BJ (cell line): ENCODE results near the gene ZNF23. TPM values are rescaled to one million over a fixed set of nuclear protein-coding genes. Genes with fewer than 3 reads are reported as not detected.

Experiments
- CTCF ChIA-PET: fragments of 350-600 bp; formaldehyde crosslinking; extraction: SDS; loops from one replicate; lab custom pipeline; 2021; ENCODE audit warnings: antibody characterized with exemption, inconsistent platforms; lab: Yijun Ruan, JAX
- POLR2A ChIA-PET: fragments of 300-600 bp; sonication (Branson Sonifier 250); formaldehyde crosslinking; extraction: SDS; loops from one replicate; lab custom pipeline; 2021; ENCODE audit warnings: antibody characterized with exemption; lab: Charles Lee
- DNase-seq: peaks from one replicate; pipeline ENCODE4 v3.0.0-alpha.2; 2011; ENCODE audit warnings: low read depth
- H3K27me3 ChIP-seq: 2 replicates; pipeline ENCODE4 v1.6.0; 2011; ENCODE audit warnings: low read length; ENCODE audit not compliant: control insufficient read depth, insufficient read depth
- H3K36me3 ChIP-seq: 2 replicates; pipeline ENCODE4 v1.5.1; 2011; ENCODE audit warnings: low read length; ENCODE audit not compliant: control insufficient read depth, insufficient read depth
- H3K4me3 ChIP-seq: 2 replicates; pipeline ENCODE4 v1.5.1; 2011; ENCODE audit warnings: low read depth, mild to moderate bottlenecking, control low read depth, low read length
- CTCF ChIP-seq: IDR thresholded peaks from 2 replicates; pipeline ENCODE4 v1.5.1; 2011; ENCODE audit warnings: low read depth, mild to moderate bottlenecking, control low read depth, inconsistent platforms, low read length, moderate library complexity; ENCODE audit not compliant: insufficient read depth
- polyA plus RNA-seq: library from polyadenylated mRNA; depleted of rRNA; stranded (reverse); fragments of >200 nt; gene quantifications from 2 replicates; pipeline ENCODE4 v1.2.3, GENCODE V29; 2011

ZNF23 gene
- polyA plus RNA-seq, 1 experiment = 11.8 TPM

- ChIA-PET CTCF (no interaction called here), POLR2A (no interaction called here)
- no peak for TF ChIP-seq CTCF
- Histone ChIP-seq H3K36me3 (no peaks in the 10 kb centered on the region), H3K4me3 (no peak overlapping the region), H3K27me3 (peaks cover 6% of the 10 kb centered on the region; the same call in 1 of the 2 replicates)
- no peak for DNase-seq
Observed at GRCh38 chr16:71430744-71431143, 31.3 kb downstream of the ZNF23 start.

DNA sequence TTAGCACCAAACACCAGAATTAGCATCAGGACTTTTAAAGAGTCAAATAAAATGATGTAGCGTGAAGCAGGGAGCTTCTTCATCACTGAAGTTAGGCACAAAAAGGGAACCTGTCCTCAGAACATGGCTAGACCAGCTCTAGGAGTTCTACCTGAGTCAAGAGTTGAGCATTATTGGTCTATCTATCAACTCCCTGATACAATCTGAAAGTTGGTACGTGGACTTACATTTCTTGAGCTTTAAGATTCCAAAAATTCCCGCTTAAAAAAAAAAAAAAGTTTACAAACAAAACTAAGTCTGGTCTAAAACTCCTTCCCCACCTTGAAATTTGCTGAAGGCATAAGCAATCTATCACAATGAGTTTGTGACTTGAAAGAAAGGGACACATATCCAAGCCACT, 32.5 kb downstream of the ZNF23 start:
- TF ChIP-seq CTCF = no peak
- CTCF ChIA-PET = interaction anchor here (1.0 to 2.0 kb wide), 5 partner anchors 9 to 70 kb away, joined by 3 to 11 read pairs (median 4); no protein-coding TSS in a partner anchor
- POLR2A ChIA-PET = interaction anchor here (0.6 kb wide), 1 partner anchor 31 kb away, joined by 4 read pairs; no protein-coding TSS in a partner anchor
- Histone ChIP-seq H3K27me3 (peaks cover 9% of the 10 kb centered on the region; the same call in 1 of the 2 replicates), H3K36me3 (no peaks in the 10 kb centered on the region), H3K4me3 (no peak overlapping the region)
- no peak for DNase-seq

DNA sequence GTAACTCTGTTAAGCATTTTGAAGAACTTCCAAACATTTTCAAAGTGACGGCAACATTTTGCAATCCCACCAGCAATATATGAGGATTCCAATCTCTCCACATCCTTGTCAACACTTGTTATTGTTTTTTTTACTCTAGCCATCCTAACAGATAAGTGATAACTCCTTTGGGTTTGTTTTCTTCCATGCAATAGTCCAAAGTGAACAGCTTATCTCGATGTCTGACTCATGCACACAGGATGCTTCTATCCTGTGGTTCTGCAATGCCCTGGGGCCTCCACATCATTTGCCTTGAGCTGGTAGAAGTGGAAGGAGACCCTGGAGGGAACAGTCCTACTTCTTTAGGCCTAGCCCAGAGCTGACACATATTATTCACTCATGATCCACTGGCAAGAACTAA, 33.2 kb downstream of the ZNF23 start:
- DNase-seq = no peak
- ChIA-PET CTCF (interaction anchor here (1.0 to 2.0 kb wide), 5 partner anchors 8 to 71 kb away, joined by 3 to 11 read pairs (median 4); no protein-coding TSS in a partner anchor), POLR2A (no interaction called here)
- peaks cover 9% of the 10 kb centered on the region; the same call in 1 of the 2 replicates for H3K27me3 ChIP-seq
- H3K36me3 ChIP-seq = no peaks in the 10 kb centered on the region
- TF ChIP-seq CTCF = no peak
- no peak overlapping the region for H3K4me3 ChIP-seq

DNA sequence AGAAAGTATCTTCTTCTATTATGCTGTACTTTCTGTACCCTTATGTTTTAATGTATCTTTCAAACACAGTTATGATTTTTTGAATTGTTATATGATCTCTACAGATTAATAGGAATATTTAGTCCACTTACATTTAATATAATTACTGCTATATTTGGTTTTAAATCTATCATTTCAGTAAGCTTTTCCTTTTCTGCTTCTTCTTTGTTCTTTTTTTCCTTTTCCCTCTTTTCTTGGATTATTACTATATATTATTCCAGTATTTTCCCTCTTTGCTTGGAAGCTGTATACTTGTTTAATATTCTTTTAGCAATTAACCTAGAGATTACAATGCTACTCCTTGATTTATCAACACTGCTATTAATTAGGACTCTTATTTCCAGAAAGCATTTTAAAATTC, 33.7 kb downstream of the ZNF23 start:
- Histone ChIP-seq H3K27me3 (peaks cover 9% of the 10 kb centered on the region; the same call in 1 of the 2 replicates), H3K36me3 (no peaks in the 10 kb centered on the region), H3K4me3 (no peak overlapping the region)
- ChIA-PET CTCF (interaction anchor here (1.5 to 2.0 kb wide), 2 partner anchors 15 to 71 kb away, joined by 4 to 11 read pairs; no protein-coding TSS in a partner anchor), POLR2A (no interaction called here)
- no peak for DNase-seq
- no peak for TF ChIP-seq CTCF

DNA sequence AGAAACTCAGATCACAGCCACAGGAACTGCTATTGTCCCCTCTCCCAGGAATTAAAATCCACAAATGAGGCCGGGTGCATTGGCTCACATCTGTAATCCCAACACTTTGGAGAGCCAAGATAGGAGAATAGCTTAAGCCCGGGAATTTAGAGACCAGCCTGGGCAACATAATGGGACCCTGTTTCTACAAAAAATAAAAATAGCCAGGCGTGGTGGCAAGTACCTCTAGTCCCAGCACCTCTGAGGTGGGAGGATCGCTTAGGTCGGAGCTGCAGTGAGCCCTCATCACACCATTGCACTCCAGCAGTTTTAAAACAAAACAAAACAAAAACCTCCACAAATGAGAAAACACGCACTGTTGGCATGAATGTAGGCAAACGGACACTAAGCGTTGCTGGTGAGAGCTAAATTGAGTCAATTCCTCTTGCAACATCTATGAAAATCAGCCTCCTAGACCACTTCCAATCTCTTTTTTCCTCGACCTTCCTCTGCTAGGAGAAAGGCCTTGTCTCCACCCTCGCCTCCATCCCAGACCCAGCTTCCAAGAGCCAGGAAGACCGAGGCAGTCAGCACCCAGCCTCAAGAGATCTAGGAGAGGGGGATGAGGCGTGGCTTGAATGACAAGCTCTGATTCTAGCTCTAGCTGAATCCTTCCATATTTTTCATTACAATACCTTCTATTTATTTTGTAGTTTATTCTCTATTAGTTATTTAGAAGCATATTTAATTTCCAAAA, 35.0 kb downstream of the ZNF23 start:
- ChIA-PET CTCF (interaction anchor here (1.7 to 6.2 kb wide), 2 partner anchors 15 to 72 kb away, joined by 8 to 41 read pairs; no protein-coding TSS in a partner anchor), POLR2A (no interaction called here)
- no peaks in the 10 kb centered on the region for H3K36me3 ChIP-seq
- peaks cover 9% of the 10 kb centered on the region; the same call in 1 of the 2 replicates for H3K27me3 ChIP-seq
- TF ChIP-seq CTCF = no peak
- H3K4me3 ChIP-seq = no peak overlapping the region
- no peak for DNase-seq
